GM18870 (cell line): ENCODE data around the gene PC.

Experiments
- ATAC-seq: cut with Tn5 transposase; IDR thresholded peaks from one replicate; pipeline ENCODE4 v1.9.1; 2021; ENCODE audit warnings: moderate library complexity; ENCODE audit not compliant: unreplicated experiment

The PC gene

GRCh38 chr11:66868726-66869566, 89.2 kb downstream of the PC start:
- no peak for ATAC-seq

- ATAC-seq, result no peak
Measured at GRCh38 chr11:66868082-66868725, 90.0 kb downstream of the PC start.

- no peak for ATAC-seq
Measured at GRCh38 chr11:66867425-66868040, 90.7 kb downstream of the PC start.

- no peak for ATAC-seq
Measured at GRCh38 chr11:66866511-66866986, 91.6 kb downstream of the PC start.

- no peak for ATAC-seq
Measured at GRCh38 chr11:66866007-66866406, 92.2 kb downstream of the PC start.

GRCh38 chr11:66864924-66865697, 93.1 kb downstream of the PC start:
- ATAC-seq, result no peak

- ATAC-seq, result no peak
Measured at GRCh38 chr11:66864172-66864901, 93.8 kb downstream of the PC start.

GRCh38 chr11:66863428-66864125, 94.6 kb downstream of the PC start:
- no peak for ATAC-seq

GRCh38 chr11:66862559-66863037, 95.6 kb downstream of the PC start:
- no peak for ATAC-seq

- no peak for ATAC-seq
Measured at GRCh38 chr11:66861774-66862558, 96.2 kb downstream of the PC start.

GRCh38 chr11:66861038-66861773, 97.0 kb downstream of the PC start:
- ATAC-seq, result no peak

- no peak for ATAC-seq
Measured at GRCh38 chr11:66860449-66860831, 97.7 kb downstream of the PC start.

GRCh38 chr11:66859686-66860448, 98.3 kb downstream of the PC start:
- no peak for ATAC-seq

GRCh38 chr11:66858939-66859685, 99.1 kb downstream of the PC start:
- no peak for ATAC-seq

- ATAC-seq, result no peak
Measured at GRCh38 chr11:66858186-66858938, 99.8 kb downstream of the PC start.

GRCh38 chr11:66857927-66858185, 100.3 kb downstream of the PC start:
- ATAC-seq, result no peak
